H1 (cell line): Measurements from ENCODE around the gene CPLANE2.
A peak's percentile ranks its signal among the peaks of the same experiment; 100 is the strongest.

Experiments used
- BACH1 ChIP-seq: IDR thresholded peaks from 2 replicates; pipeline ENCODE4 v1.6.1; 2012; ENCODE audit warnings: low read length, improper control_type of control experiment
- CBX5 ChIP-seq: fragments of 300-800, 300-1000 bp; sonication (generic); IDR thresholded peaks from 2 replicates; pipeline ENCODE4 v1.7.1; 2016; ENCODE audit warnings: antibody characterized with exemption, low read length, low read depth
- CEBPB ChIP-seq: IDR thresholded peaks from 2 replicates; pipeline ENCODE4 v1.6.1; 2012; ENCODE audit warnings: low read depth, low read length
- CREB1 ChIP-seq: IDR thresholded peaks from 2 replicates; pipeline ENCODE4 v1.6.1; 2012; ENCODE audit warnings: inconsistent platforms
- CTCF ChIP-seq, 3 experiments: IDR thresholded peaks; 1 replicate in 2 of 3; 2 replicates in 1 of 3; pipeline versions ENCODE4 v1.5.1 to v1.6.1; 2011; ENCODE audit warnings: low read length in 3 of 3, mild to moderate bottlenecking in 3 of 3, inconsistent platforms in 2 of 3, low read depth in 1 of 3, moderate library complexity in 1 of 3; ENCODE audit not compliant: insufficient read depth in 1 of 3; ENCODE audit errors: control extremely low read depth in 1 of 3
- EZH2 ChIP-seq: fragments of 200-600 bp; sonication (generic); IDR thresholded peaks from 2 replicates; pipeline ENCODE4 v1.7.1; 2012; ENCODE audit warnings: low read depth, mild to moderate bottlenecking, moderate library complexity, low read length, inconsistent platforms; ENCODE audit not compliant: severe bottlenecking
- MAX ChIP-seq: IDR thresholded peaks from 2 replicates; pipeline ENCODE4 v1.6.1; 2012; ENCODE audit warnings: inconsistent platforms
- NRF1 ChIP-seq: IDR thresholded peaks from 2 replicates; pipeline ENCODE4 v1.6.1; 2011; ENCODE audit warnings: mild to moderate bottlenecking, low read depth, low read length, improper control_type of control experiment
- POLR2A ChIP-seq, 2 experiments: IDR thresholded peaks; 1 replicate in 1 of 2; 2 replicates in 1 of 2; pipeline ENCODE4 v1.6.1; 2011; ENCODE audit warnings: low read depth in 2 of 2, low read length in 2 of 2, mild to moderate bottlenecking in 2 of 2; ENCODE audit errors: control extremely low read depth in 1 of 2
- POLR2AphosphoS5 ChIP-seq: IDR thresholded peaks from 2 replicates; pipeline ENCODE4 v1.6.1; 2011; ENCODE audit warnings: low read depth, low read length
- RBBP5 ChIP-seq: IDR thresholded peaks from 2 replicates; pipeline ENCODE4 v1.7.1; 2012; ENCODE audit warnings: low read depth, mild to moderate bottlenecking, inconsistent platforms, low read length, moderate library complexity, borderline replicate concordance
- TEAD4 ChIP-seq: IDR thresholded peaks from 2 replicates; pipeline ENCODE4 v1.6.1; 2012; ENCODE audit warnings: low read depth, low read length, inconsistent platforms, mixed read lengths
- YY1 ChIP-seq: IDR thresholded peaks from 2 replicates; pipeline ENCODE4 v1.6.1; 2011; ENCODE audit warnings: low read depth, mild to moderate bottlenecking, low read length

- TF ChIP-seq CBX5 (no peak), CTCF (IDR thresholded peaks at IDR 0.05; ENCODE audit: control extremely low read depth in 1 of 3, insufficient read depth in 1 of 3, low read depth in 1 of 3, low read length in 3 of 3) (peak; percentile 75 to 93 (median 89)), EZH2 (no peak), TEAD4 (no peak), CREB1 (no peak), YY1 (no peak), RBBP5 (no peak), POLR2A (IDR thresholded peaks at IDR 0.05; ENCODE audit: control extremely low read depth in 1 of 2, low read depth in 2 of 2, low read length in 2 of 2) (no peak; a peak in 1 of 3 replicates), POLR2AphosphoS5 (no peak), BACH1 (no peak), NRF1 (no peak), CEBPB (no peak), MAX (no peak)
Observed at GRCh38 chr1:16243936-16244649, 7.1 kb upstream of the CPLANE2 start.
